C4-2B (cell line): Measurements from ENCODE around the gene EVI5.

Experiments used
- ZFX ChIP-seq: fragments of 450-650 bp; IDR thresholded peaks from 2 replicates; pipeline ENCODE4 v1.6.1; 2017
- TF ChIP-seq, protein P1 (sequence below): fragments of 450-650 bp; conservative IDR thresholded peaks from 2 replicates; pipeline ENCODE4 v1.5.1; 2017; ENCODE audit warnings: mild to moderate bottlenecking

DNA sequence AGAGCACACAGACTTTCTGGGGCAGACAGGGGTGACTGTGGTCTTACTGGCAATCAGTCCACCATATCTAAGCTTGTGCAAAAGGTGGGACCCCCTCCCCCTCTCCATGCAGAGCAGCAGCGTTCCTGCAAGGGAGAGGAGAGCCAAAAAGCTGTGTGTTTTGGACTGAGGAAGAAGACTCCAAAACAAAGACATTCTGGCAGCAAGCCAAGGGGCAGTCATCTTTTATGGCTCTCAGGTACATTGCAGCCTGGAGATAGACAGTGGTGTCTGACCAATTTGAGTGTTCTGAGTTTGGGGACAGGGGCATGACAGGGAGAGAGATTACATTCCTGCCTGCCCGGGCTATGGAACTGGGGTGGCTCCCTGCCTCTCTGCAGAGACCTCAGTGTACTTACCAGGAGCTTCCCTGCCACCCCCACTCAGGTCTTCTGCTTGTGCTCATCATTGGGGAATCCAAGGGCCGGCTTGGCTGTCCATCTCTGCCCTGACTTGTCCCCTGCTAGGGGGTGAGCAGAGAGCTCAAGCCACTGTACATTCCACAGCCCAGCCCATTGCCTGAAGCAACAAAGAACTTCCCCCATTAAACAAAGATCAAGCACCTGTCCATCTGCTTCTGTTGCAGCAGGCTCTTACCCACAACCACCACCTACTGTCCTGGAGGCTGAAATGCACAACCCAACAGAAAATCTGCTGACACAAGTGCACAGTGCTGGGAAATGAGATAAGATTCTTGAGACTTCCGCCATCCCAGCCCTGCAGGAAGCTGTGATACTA lies 131.1 kb downstream of the EVI5 start:
- TF ChIP-seq, protein P1, sequence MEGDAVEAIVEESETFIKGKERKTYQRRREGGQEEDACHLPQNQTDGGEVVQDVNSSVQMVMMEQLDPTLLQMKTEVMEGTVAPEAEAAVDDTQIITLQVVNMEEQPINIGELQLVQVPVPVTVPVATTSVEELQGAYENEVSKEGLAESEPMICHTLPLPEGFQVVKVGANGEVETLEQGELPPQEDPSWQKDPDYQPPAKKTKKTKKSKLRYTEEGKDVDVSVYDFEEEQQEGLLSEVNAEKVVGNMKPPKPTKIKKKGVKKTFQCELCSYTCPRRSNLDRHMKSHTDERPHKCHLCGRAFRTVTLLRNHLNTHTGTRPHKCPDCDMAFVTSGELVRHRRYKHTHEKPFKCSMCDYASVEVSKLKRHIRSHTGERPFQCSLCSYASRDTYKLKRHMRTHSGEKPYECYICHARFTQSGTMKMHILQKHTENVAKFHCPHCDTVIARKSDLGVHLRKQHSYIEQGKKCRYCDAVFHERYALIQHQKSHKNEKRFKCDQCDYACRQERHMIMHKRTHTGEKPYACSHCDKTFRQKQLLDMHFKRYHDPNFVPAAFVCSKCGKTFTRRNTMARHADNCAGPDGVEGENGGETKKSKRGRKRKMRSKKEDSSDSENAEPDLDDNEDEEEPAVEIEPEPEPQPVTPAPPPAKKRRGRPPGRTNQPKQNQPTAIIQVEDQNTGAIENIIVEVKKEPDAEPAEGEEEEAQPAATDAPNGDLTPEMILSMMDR: no peak
- TF ChIP-seq ZFX: no peak
